NT2/D1 (cell line): ENCODE data around the gene MYOD1.

Source experiments
- DNase-seq: peaks from one replicate; pipeline ENCODE4 v3.0.0-alpha.2; 2011; ENCODE audit warnings: low read depth, low spot score
- H3K27me3 ChIP-seq: 2 replicates; pipeline ENCODE4 v1.6.0; 2011; ENCODE audit warnings: mild to moderate bottlenecking; ENCODE audit not compliant: insufficient read length, insufficient read depth
- H3K36me3 ChIP-seq: 2 replicates; pipeline ENCODE4 v1.6.1; 2011; ENCODE audit warnings: mild to moderate bottlenecking, low read length, mixed read lengths; ENCODE audit not compliant: insufficient read depth, insufficient read length
- H3K4me1 ChIP-seq: 2 replicates; pipeline ENCODE4 v1.5.1; 2011; ENCODE audit not compliant: insufficient read depth, insufficient read length
- H3K4me3 ChIP-seq: 2 replicates; pipeline ENCODE4 v1.5.1; 2011; ENCODE audit warnings: low read depth; ENCODE audit not compliant: insufficient read length
- H3K9ac ChIP-seq: 2 replicates; pipeline ENCODE4 v1.6.0; 2011; ENCODE audit warnings: low read depth; ENCODE audit not compliant: insufficient read length
- H3K9me3 ChIP-seq: 2 replicates; pipeline ENCODE4 v1.5.1; 2011; ENCODE audit warnings: mild to moderate bottlenecking, low read length; ENCODE audit not compliant: insufficient read depth
- SUZ12 ChIP-seq: IDR thresholded peaks from 2 replicates; pipeline ENCODE4 v1.6.1; 2011; ENCODE audit not compliant: insufficient read length, insufficient read depth; ENCODE audit errors: extremely low read depth
- YY1 ChIP-seq: IDR thresholded peaks from 2 replicates; pipeline ENCODE4 v1.6.1; 2011; ENCODE audit not compliant: insufficient read length, insufficient read depth
- ZNF274 ChIP-seq: IDR thresholded peaks from 2 replicates; pipeline ENCODE4 v1.6.1; 2011; ENCODE audit warnings: mild to moderate bottlenecking, low read depth, low read length

The MYOD1 gene

DNA sequence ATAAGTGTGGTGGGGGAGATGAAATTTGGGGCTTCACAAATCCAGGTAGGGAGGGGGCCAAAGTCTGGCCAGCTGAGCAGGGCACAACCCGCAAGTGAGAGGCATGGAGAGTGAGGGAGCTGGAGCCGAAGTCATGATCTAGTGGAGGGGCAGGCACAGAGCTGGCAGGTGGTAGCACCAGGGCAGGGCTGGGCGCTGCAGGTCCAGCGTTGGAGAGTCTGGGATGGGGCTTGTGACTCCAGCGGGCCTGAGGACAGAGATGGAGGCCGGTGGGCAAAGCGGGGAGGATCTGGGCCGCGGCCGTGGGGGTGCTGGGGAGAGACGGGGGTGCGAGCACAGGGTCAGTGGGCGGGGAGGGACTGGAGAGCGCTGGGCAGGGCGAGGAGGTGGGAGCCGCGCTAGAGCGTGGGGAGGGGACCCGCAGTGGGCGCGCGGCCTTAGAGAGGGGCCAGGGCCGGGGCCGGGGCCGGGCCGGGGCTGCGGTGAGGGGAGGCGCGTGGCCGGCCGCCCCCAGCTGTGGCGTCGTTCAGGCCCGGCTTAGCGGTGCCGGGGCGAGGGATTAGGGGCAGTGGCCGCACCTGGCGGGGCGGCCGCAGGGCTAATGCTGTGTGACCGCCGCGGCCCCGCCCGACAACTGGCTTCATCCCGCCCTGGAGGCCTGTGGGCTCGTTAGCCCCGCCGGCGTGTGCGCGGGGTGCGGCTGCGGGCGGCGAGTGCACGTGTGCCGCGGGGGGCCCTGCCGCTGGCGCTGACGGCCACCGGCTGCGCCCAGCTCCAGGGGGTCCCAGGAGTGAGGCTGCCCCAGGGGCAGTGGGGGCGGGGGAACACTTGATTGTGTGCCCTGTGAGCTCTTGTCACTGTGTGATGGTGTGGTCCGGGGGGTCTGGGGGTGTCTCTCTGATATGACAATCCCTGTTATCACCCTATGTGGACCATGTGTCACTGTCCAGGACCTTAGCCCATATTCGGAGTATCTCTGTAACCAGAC, 23.6 kb upstream of the MYOD1 start:
- H3K27me3 ChIP-seq = peaks cover 81% of the 10 kb centered on the region
- DNase-seq = no peak
- no peaks in the 10 kb centered on the region for H3K4me1 ChIP-seq
- TF ChIP-seq ZNF274 (no peak), YY1 (no peak), SUZ12 (no peak)
- H3K4me3 ChIP-seq = no peak overlapping the region
- H3K36me3 ChIP-seq = no peaks in the 10 kb centered on the region
- no peak overlapping the region for H3K9ac ChIP-seq
- no peaks in the 10 kb centered on the region for H3K9me3 ChIP-seq

DNA sequence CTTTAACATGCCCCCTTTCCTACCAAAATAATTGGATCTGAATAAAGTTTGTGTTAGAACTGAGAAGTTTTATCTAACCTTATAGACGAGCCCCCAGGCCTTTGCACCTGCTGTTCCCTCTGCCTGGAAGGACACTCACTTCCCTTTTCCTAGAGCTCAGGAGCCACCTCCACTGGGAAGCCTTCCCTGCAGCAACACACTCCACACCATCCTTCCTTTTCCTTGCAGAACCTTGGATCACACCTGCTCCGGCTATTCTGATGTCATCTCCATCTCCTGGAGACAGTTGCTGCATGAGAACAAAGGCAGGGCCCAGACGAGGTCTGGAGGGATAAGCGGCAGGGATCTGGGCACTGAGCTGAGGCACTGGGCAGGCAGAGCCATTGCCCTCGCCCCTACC, 22.6 kb upstream of the MYOD1 start:
- peaks cover 84% of the 10 kb centered on the region for H3K27me3 ChIP-seq
- H3K36me3 ChIP-seq = no peaks in the 10 kb centered on the region

DNA sequence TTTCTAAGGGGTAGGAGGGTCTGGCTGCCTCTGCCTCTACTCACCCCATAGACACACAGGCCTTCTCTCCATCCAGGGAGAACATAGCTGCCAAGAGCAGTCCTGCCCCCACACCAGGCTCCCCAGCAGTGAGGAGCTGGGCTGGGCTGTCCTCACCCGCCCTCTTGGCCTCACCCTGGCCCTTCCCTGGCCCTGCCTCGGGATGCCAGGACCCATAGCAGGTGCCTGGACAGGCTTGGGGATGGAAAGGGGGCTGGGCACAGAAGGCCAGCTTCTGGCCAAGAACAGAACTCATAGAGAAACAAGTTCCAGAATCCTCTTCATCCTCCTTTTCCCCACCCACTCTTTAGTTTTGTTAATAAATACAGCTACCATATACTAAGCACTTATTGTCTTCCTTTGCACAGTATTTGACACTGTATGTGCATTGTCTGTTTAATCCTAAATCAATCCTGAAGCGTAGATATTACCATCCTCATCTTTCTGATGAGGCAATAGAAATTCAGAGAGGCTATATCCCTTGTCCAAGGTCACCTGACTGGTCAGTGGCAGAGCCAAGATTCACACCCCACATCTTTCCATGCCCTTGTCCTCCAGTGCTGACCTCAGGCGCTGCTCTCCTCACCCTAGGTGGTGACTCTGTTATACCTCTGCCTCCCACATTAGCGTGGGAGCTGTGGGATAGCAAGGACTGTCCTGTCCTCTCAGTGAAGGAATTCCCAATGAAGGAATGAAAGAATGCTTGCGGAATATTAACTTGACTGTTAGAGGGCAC, 22.0 kb upstream of the MYOD1 start:
- no peaks in the 10 kb centered on the region for H3K9me3 ChIP-seq
- no peak for DNase-seq
- peaks cover 78% of the 10 kb centered on the region for H3K27me3 ChIP-seq
- no peak overlapping the region for H3K4me3 ChIP-seq
- no peak overlapping the region for H3K9ac ChIP-seq
- no peaks in the 10 kb centered on the region for H3K36me3 ChIP-seq
- TF ChIP-seq SUZ12 = no peak
- TF ChIP-seq YY1 = no peak
- TF ChIP-seq ZNF274 = no peak
- H3K4me1 ChIP-seq = no peaks in the 10 kb centered on the region

More for the DNA sequence above, 22.6 kb upstream of the MYOD1 start:
- Histone ChIP-seq H3K9me3 (no peaks in the 10 kb centered on the region), H3K4me3 (no peak overlapping the region), H3K9ac (no peak overlapping the region), H3K4me1 (no peaks in the 10 kb centered on the region)
- TF ChIP-seq SUZ12 (no peak), ZNF274 (no peak), YY1 (no peak)
- no peak for DNase-seq

DNA sequence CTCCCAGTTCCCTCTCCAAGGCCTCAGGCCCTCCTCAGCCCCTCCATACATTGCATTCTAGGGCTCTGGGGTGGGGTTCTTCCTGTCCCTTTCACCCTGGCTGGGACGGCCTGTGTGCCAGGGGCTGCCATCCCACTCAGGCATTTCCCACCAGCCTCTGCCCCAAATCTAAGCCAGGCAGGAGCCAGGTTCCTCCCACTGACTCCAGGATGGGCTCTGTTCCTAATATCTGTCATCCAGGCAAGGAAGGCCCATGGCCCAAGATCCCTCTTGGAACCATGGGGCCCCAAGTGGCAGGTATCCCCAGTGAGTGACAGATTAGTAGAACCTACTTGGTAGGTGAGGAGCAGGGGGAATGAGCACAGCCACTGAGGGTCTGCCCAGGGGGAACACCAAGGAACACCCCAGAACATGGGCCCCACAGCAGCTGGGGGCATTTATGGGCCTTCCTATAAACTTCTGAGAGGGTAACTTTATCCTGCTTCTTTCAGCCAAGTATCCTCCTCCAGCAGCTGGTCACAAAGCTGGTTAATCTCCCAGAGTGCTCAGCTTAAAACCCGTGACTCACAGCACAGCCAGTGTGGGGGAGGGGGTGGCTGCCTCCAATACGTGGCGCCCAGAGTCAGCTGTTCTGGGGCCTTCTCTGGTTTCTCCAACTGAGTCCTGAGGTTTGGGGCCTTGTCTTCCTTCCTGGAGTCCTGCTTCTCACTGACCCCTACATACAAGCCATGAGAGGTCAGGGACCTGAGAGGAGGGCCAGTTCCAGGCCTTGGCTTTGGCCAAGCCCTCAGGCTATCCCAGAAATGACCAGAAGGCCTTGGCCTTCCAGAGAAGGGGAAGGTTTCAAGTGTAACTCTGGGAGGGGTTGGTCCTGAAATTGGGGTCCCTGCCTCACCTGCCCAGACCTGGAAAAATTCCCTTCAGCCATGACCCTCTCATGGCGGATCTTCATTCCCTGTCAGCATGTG, 19.9 kb upstream of the MYOD1 start:
- Histone ChIP-seq H3K27me3 (peaks cover 72% of the 10 kb centered on the region), H3K4me1 (no peaks in the 10 kb centered on the region), H3K9me3 (peaks cover 7% of the 10 kb centered on the region; the same call in 1 of the 2 replicates), H3K9ac (no peak overlapping the region), H3K36me3 (no peaks in the 10 kb centered on the region), H3K4me3 (no peak overlapping the region)
- no peak for DNase-seq
- no peak for TF ChIP-seq ZNF274
- no peak for TF ChIP-seq SUZ12
- no peak for TF ChIP-seq YY1

DNA sequence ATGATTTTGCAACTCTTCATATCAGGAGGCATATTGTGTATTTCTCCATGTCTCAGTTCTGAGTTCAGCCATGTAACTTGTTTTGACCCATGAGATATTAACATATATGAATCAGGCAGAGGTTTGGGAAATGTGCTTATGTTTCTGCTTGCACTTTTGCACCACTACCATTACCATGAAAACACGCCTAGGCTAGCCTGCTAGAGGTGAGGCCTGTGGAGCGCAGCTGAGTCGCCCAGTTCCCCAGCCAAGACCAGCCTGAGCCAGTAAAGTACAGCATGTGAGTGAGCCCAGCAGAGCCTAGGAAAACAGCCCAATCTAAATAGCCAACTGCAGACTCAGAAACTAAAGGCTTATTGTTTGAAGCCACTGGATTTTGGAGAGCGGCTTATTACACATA, 18.4 kb upstream of the MYOD1 start:
- no peak for TF ChIP-seq ZNF274
- TF ChIP-seq SUZ12 = no peak
- TF ChIP-seq YY1 = no peak
- H3K9me3 ChIP-seq = peaks cover 7% of the 10 kb centered on the region; the same call in 1 of the 2 replicates
- no peak for DNase-seq
- no peak overlapping the region for H3K4me3 ChIP-seq
- H3K4me1 ChIP-seq = no peaks in the 10 kb centered on the region
- H3K9ac ChIP-seq = no peak overlapping the region
- no peaks in the 10 kb centered on the region for H3K36me3 ChIP-seq
- H3K27me3 ChIP-seq = peaks cover 73% of the 10 kb centered on the region

DNA sequence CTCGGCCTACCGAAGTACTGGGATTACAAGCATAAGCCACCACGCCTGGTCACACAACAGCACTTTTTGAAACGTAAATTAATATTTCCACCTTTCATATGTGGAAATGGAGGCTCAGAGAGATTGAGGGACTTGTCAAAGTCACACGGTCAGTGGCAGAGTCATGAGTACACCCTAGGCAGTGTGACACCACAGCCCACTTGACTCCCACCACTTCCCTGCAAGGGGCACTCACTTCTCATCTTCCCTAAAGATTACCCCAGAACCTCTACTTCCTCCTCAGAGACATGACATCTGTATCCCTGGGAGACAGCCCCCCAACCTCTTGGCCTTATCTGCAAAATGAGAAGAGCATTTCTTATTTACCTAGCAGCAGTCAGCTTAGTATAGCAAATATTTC, 16.5 kb upstream of the MYOD1 start:
- no peaks in the 10 kb centered on the region for H3K4me1 ChIP-seq
- DNase-seq = no peak
- no peaks in the 10 kb centered on the region for H3K36me3 ChIP-seq
- H3K9ac ChIP-seq = no peak overlapping the region
- peaks cover 70% of the 10 kb centered on the region for H3K27me3 ChIP-seq
- no peak overlapping the region for H3K4me3 ChIP-seq
- H3K9me3 ChIP-seq = peaks cover 7% of the 10 kb centered on the region; the same call in 1 of the 2 replicates
- TF ChIP-seq YY1 = no peak
- TF ChIP-seq SUZ12 = no peak
- TF ChIP-seq ZNF274 = no peak
